Measurements from ENCODE around the gene SMR3A.

GRCh38 chr4:70392057-70392776, 31.7 kb downstream of the SMR3A start:
- no peak for TF ChIP-seq GATA2 (IDR thresholded peaks at IDR 0.05; ENCODE audit: low read depth, low read length)
- no peak for TF ChIP-seq GATA3 (IDR thresholded peaks at IDR 0.05; ENCODE audit: low read depth, low read length)
